H1 (cell line): ENCODE results near the gene LIN28A. TPM values are rescaled to one million over a fixed set of nuclear protein-coding genes. Genes with fewer than 3 reads are reported as not detected.

Experiments
- CTCF ChIA-PET: fragments of 300-600 bp; sonication (Branson Sonifier 250); formaldehyde crosslinking; loops from one replicate; lab custom pipeline; 2021; ENCODE audit not compliant: partially characterized antibody; lab: Charles Lee
- POLR2A ChIA-PET: fragments of 300-600 bp; sonication (Branson Sonifier 250); formaldehyde crosslinking; loops from one replicate; lab custom pipeline; 2021; ENCODE audit warnings: inconsistent platforms; ENCODE audit not compliant: partially characterized antibody; lab: Charles Lee
- DNase-seq, 2 experiments: peaks; one replicate each; pipeline versions ENCODE4 v3.0.0 to v3.0.0-alpha.2; 2010 to 2022; ENCODE audit warnings: low spot score in 2 of 2, low read depth in 1 of 2, mixed read lengths in 1 of 2
- FAIRE-seq: peaks from 2 replicates; lab custom pipeline; 2011; peaks lifted over from hg19 to GRCh38; lab: Jason Lieb, UNC
- H2AFZ ChIP-seq: 2 replicates; pipeline ENCODE4 v1.8.1; 2012; ENCODE audit warnings: low read length, inconsistent platforms
- H2AK5ac ChIP-seq: 2 replicates; pipeline ENCODE4 v1.6.1; 2013; ENCODE audit warnings: low read depth, low read length
- H2BK120ac ChIP-seq: replicated peaks from 2 replicates; pipeline ENCODE3; 2013; ENCODE audit warnings: low read depth, low read length, inconsistent platforms
- H2BK12ac ChIP-seq: 2 replicates; pipeline ENCODE4 v1.6.1; 2013; ENCODE audit warnings: low read depth, low read length
- H2BK15ac ChIP-seq: 2 replicates; pipeline ENCODE4 v1.6.1; 2013; ENCODE audit warnings: low read length
- H2BK20ac ChIP-seq: 2 replicates; pipeline ENCODE4 v1.6.1; 2013; ENCODE audit warnings: low read length
- H2BK5ac ChIP-seq: 2 replicates; pipeline ENCODE4 v1.6.1; 2013; ENCODE audit warnings: low read depth, low read length
- H3K14ac ChIP-seq: 2 replicates; pipeline ENCODE4 v1.6.1; 2013; ENCODE audit warnings: inconsistent platforms; ENCODE audit not compliant: insufficient read length
- H3K18ac ChIP-seq: 2 replicates; pipeline ENCODE4 v1.6.1; 2013; ENCODE audit warnings: low read length; ENCODE audit errors: extremely low read depth
- H3K23ac ChIP-seq: 2 replicates; pipeline ENCODE4 v1.6.1; 2013; ENCODE audit warnings: inconsistent platforms; ENCODE audit not compliant: insufficient read length
- H3K23me2 ChIP-seq: 2 replicates; pipeline ENCODE4 v1.6.1; 2013; ENCODE audit warnings: low read depth, low read length
- H3K27ac ChIP-seq: 2 replicates; pipeline ENCODE4 v1.6.1; 2011; ENCODE audit warnings: low read depth, low read length, inconsistent platforms
- H3K27me3 ChIP-seq, 4 experiments: replicated peaks in 1 of 4; 1 replicate in 1 of 4; 2 replicates in 3 of 4; pipeline versions ENCODE4 v1.6.1 to v1.8.1; 2011 to 2013; ENCODE audit warnings: low read length in 3 of 4, mild to moderate bottlenecking in 3 of 4, inconsistent platforms in 2 of 4, mixed read lengths in 2 of 4, moderate library complexity in 1 of 4; ENCODE audit not compliant: control insufficient read depth in 3 of 4, insufficient read depth in 3 of 4; ENCODE audit errors: extremely low read depth in 1 of 4
- H3K36me3 ChIP-seq, 4 experiments: 2 replicates each; pipeline versions ENCODE4 v1.6.1 to v1.8.1; 2011 to 2013; ENCODE audit warnings: mild to moderate bottlenecking in 4 of 4, low read length in 3 of 4, moderate library complexity in 2 of 4, control low read depth in 1 of 4, inconsistent platforms in 1 of 4; ENCODE audit not compliant: insufficient read depth in 4 of 4, control insufficient read depth in 2 of 4
- H3K4ac ChIP-seq: replicated peaks from 2 replicates; pipeline ENCODE3; 2013; ENCODE audit warnings: low read length, low read depth, mixed read lengths, inconsistent platforms; ENCODE audit not compliant: insufficient read length
- H3K4me1 ChIP-seq, 4 experiments: replicated peaks in 1 of 4; 1 replicate in 1 of 4; 2 replicates in 3 of 4; pipeline versions ENCODE4 v1.6.1 to v1.8.1; 2011 to 2013; ENCODE audit warnings: low read length in 3 of 4, inconsistent platforms in 2 of 4, mixed read lengths in 1 of 4; ENCODE audit not compliant: insufficient read depth in 4 of 4, control insufficient read depth in 3 of 4
- H3K4me2 ChIP-seq, 2 experiments: 2 replicates each; pipeline versions ENCODE4 v1.6.1 to v1.8.1; 2011 to 2013; ENCODE audit warnings: low read depth in 2 of 2, low read length in 2 of 2, control low read depth in 1 of 2, inconsistent platforms in 1 of 2, mild to moderate bottlenecking in 1 of 2; ENCODE audit not compliant: insufficient read depth in 1 of 2
- H3K4me3 ChIP-seq, 4 experiments: fragments of 200-600, 300-600 bp in 1 of 4; sonication (generic), shearing (Covaris generic), sonication (Bioruptor Twin) in 1 of 4; 2 replicates each; pipeline versions ENCODE4 v1.5.1 to v1.8.1; 2011 to 2016; ENCODE audit warnings: low read length in 4 of 4, low read depth in 3 of 4, control low read depth in 2 of 4, inconsistent platforms in 2 of 4, mild to moderate bottlenecking in 2 of 4, mixed read lengths in 1 of 4, moderate library complexity in 1 of 4; ENCODE audit not compliant: insufficient read depth in 2 of 4; ENCODE audit errors: extremely low read depth in 1 of 4
- H3K56ac ChIP-seq: replicated peaks from 2 replicates; pipeline ENCODE3; 2013; ENCODE audit warnings: low read depth, mild to moderate bottlenecking, mixed read lengths, low read length, inconsistent platforms; ENCODE audit not compliant: insufficient read length
- H3K79me1 ChIP-seq: 2 replicates; pipeline ENCODE4 v1.6.1; 2013; ENCODE audit warnings: low read depth, low read length, control low read depth
- H3K79me2 ChIP-seq, 2 experiments: 2 replicates each; pipeline versions ENCODE4 v1.6.1 to v1.8.1; 2012 to 2013; ENCODE audit warnings: low read length in 2 of 2, mild to moderate bottlenecking in 2 of 2, inconsistent platforms in 1 of 2; ENCODE audit not compliant: insufficient read depth in 2 of 2, control insufficient read depth in 1 of 2
- H3K9ac ChIP-seq, 4 experiments: replicated peaks in 1 of 4; 1 replicate in 1 of 4; 2 replicates in 3 of 4; pipeline versions ENCODE4 v1.6.1 to v1.8.1; 2011 to 2013; ENCODE audit warnings: low read depth in 3 of 4, low read length in 3 of 4, control low read depth in 2 of 4, mild to moderate bottlenecking in 2 of 4, moderate library complexity in 2 of 4, inconsistent platforms in 1 of 4; ENCODE audit errors: extremely low read depth in 1 of 4
- H3K9me3 ChIP-seq, 2 experiments: 2 replicates each; pipeline versions ENCODE4 v1.6.1 to v1.8.1; 2012 to 2013; ENCODE audit warnings: mild to moderate bottlenecking in 2 of 2, moderate library complexity in 2 of 2, control low read depth in 1 of 2, inconsistent platforms in 1 of 2, low read depth in 1 of 2, low read length in 1 of 2, mixed read lengths in 1 of 2; ENCODE audit not compliant: insufficient read depth in 2 of 2
- H4K20me1 ChIP-seq, 2 experiments: replicated peaks in 1 of 2; 2 replicates each; pipeline versions ENCODE3 to v1.8.1; 2011 to 2013; ENCODE audit warnings: inconsistent platforms in 2 of 2, low read length in 2 of 2, mild to moderate bottlenecking in 1 of 2; ENCODE audit not compliant: insufficient read depth in 2 of 2, control insufficient read depth in 1 of 2
- H4K5ac ChIP-seq: 2 replicates; pipeline ENCODE4 v1.6.1; 2013; ENCODE audit warnings: low read length, low read depth, mixed read lengths, inconsistent platforms; ENCODE audit not compliant: insufficient read length
- H4K8ac ChIP-seq: 2 replicates; pipeline ENCODE4 v1.8.0; 2013; ENCODE audit warnings: mild to moderate bottlenecking, moderate library complexity, low read length, inconsistent platforms; ENCODE audit not compliant: insufficient read depth; ENCODE audit errors: extremely low read depth
- H4K91ac ChIP-seq: replicated peaks from 2 replicates; pipeline ENCODE3; 2013; ENCODE audit warnings: low read length, mixed read lengths, inconsistent platforms; ENCODE audit not compliant: insufficient read length
- TAF1 ChIP-seq: IDR thresholded peaks from 2 replicates; pipeline ENCODE4 v1.6.1; 2011; ENCODE audit warnings: mild to moderate bottlenecking, low read depth, low read length
- whole genome bisulfite sequencing, 2 experiments: shearing (Covaris generic) in 1 of 2; methylation state at CpG; one replicate each; pipeline versions ENCODE4 v1.1.6 to v1.1.7; 2013 to 2015; ENCODE audit warnings: low lambda C conversion rate in 2 of 2, mixed read lengths in 2 of 2, inconsistent platforms in 1 of 2, low coverage in 1 of 2, missing lambda C conversion rate in 1 of 2; ENCODE audit not compliant: insufficient replicate concordance in 2 of 2, insufficient coverage in 1 of 2, insufficient read length in 1 of 2; ENCODE audit errors: extremely low coverage in 1 of 2, missing lambda C conversion rate in 1 of 2; 5-methylcytosine and 5-hydroxymethylcytosine counted together
- polyA plus RNA-seq, 7 experiments: library from polyadenylated mRNA; depleted of rRNA in 3 of 7; stranded (reverse) in 5 of 7; unstranded in 2 of 7; fragments of >200 nt in 5 of 7; fragments of 200-250 nt in 2 of 7; gene quantifications; 1 replicate in 5 of 7; 2 replicates in 1 of 7; 4 replicates in 1 of 7; pipeline versions ENCODE4 v1.2.1 to v1.2.3, GENCODE V29; 2011 to 2013; ENCODE audit warnings: missing spikeins in 2 of 7, mixed read lengths in 2 of 7
- total RNA-seq: library from RNA; stranded (reverse); fragmentation: NEBNext Ultra II Directional; extraction: Animal tissue kit (Norgen Biotek cat#: 25700); gene quantifications from 2 replicates; pipeline ENCODE4 v1.2.1, GENCODE V29; 2021

Gene LIN28A
- total and polyA plus RNA-seq, 2 of the 8 experiments (the other 6 are each of a cell fraction or from before 2014, with no cell fraction given): 403 to 1,486 TPM

GRCh38 chr1:26459573-26460031 is 49.0 kb downstream of the LIN28A start:
- Histone ChIP-seq H3K4me1 (no peaks in the 10 kb centered on the region), H3K27me3 (no peaks in the 10 kb centered on the region), H4K20me1 (peaks cover 1 to 4% of the 10 kb centered on the region in 2 experiments), H3K4me3 (no peak overlapping the region), H4K91ac (no peak overlapping the region), H2BK15ac (no peak overlapping the region), H3K56ac (no peak overlapping the region), H3K27ac (no peak overlapping the region), H3K18ac (no peak overlapping the region), H3K14ac (no peak overlapping the region), H4K5ac (no peak overlapping the region), H2BK12ac (no peak overlapping the region), H2BK5ac (no peak overlapping the region), H3K9ac (no peak overlapping the region), H3K4ac (no peak overlapping the region), H3K79me2 (no peaks in the 10 kb centered on the region), H3K79me1 (no peaks in the 10 kb centered on the region), H2BK20ac (no peak overlapping the region), H4K8ac (no peak overlapping the region), H2BK120ac (no peak overlapping the region), H2AK5ac (no peak overlapping the region), H3K4me2 (no peak overlapping the region), H3K9me3 (no peaks in the 10 kb centered on the region), H3K23me2 (no peaks in the 10 kb centered on the region), H3K23ac (no peak overlapping the region), H2AFZ (no peak overlapping the region), H3K36me3 (peaks cover 7 to 40% (median 26%) of the 10 kb centered on the region in 4 experiments)
- TF ChIP-seq TAF1: no peak
- FAIRE-seq: no peak
- DNase-seq: no peak
- CTCF ChIA-PET: no interaction called here
- 90% methylated on average over 3 of the region's 3 CpGs; no CpG with 5 or more reads in 1 of the 2 experiments for WGBS, 2 experiments
- POLR2A ChIA-PET: interaction anchor here (0.9 to 5.7 kb wide), 3 partner anchors 9 to 24 kb away, joined by 3 to 45 read pairs (median 4); partner anchors contain the start of gene HMGN2
